NCI-H774 (cell line): Measurements from ENCODE around the gene PTMS.

Experiments
- DNase-seq: peaks from one replicate; lab custom pipeline; 2025; lab: John Stamatoyannopoulos, UW

PTMS gene

DNA sequence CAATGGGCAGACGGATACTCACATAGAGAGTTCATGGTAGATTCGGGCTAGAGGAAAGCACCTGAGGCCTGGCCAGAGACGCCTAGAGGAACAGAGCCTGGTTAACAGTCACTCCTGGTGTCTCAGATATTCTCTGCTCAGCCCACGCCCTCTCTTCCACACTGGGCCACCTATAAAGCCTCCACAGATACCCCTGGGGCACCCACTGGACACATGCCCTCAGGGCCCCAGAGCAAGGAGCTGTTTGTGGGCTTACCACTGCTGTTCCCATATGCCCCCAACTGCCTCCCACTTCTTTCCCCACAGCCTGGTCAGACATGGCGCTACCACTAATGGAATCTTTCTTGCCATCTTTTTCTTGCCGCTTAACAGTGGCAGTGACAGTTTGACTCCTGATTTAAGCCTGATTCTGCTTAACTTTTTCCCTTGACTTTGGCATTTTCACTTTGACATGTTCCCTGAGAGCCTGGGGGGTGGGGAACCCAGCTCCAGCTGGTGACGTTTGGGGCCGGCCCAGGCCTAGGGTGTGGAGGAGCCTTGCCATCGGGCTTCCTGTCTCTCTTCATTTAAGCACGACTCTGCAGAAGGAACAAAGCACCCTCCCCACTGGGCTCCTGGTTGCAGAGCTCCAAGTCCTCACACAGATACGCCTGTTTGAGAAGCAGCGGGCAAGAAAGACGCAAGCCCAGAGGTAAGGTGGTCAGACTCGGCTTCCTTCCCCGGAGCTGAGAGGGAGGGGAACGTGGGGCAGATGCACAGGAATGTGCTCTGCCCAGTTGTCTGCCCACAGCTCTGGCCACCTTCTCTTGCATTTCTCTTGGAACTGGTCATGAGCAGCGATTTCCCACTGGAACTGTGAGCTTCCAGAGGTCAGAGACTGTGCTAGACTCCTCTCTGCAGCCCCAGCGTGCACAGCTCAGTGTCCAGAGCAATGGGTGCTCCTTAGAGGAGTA, 23.1 kb downstream of the PTMS start, which contains the start of gene CD4:
Gene CD4 (plus strand): TSS at position 557 of the 953 bp plus-strand sequence. CDS start 10,611 bp downstream, outside the sequence.
- DNase-seq, result no peak

DNA sequence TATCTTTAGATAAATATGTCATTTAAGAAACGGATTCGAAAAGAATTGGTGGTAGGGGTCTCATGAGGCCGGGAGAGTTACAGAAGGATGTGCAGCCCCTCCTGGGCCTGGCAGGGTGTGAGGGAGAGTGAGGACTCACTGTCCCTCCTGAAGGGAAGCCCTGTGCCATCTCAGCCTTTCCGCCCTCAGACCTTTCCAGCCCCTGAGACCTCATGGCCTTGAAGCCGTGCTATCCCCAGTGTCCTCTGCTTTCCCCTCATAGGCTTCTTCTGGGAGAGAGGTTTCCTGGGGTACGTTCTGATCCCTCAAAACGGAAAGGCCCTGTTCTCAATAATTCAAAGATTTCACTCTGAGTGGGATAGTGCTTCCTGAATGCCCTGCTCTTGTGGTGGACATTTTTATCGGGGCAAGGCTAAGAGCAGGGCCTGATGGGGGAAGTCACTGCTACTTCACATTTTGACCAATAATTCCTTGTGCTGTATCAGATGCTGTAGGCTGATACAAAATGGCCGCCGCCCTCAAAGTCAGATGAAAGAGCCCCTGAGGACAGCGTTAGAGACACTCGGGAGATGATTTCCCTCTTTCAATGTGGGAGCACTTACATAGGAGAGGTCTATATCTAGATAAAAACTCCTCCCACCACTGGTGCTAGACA, 24.5 kb downstream of the PTMS start:
- DNase-seq, result no peak

DNA sequence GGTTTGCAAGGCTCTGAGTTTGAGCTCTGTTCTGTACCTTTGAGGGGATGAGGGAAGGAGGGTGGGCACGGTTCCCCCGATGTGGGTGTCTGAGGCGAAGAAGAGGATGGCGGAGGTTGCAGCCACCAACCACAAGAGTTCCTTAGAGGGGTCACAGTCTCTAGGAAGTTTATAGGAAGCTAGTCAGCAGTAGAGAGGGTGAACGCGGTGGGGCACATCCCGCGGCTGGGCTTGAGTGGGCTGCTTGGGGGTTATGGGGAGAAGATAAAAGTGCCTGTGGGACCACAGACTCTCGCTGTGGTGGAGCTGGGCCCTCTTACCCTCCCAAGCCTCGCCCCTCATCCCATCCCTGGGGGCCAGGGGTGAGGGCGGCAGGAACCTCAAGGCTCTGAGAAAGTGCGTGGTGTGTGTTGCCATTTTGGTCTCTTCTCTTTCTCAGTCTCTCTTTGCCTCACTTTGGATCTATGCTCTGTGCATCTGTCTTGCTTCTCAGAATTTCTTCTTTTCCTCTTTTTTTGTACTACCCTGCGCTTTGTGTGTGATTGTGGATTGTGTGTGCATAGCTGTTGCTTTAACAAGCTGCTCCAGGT, 25.9 kb downstream of the PTMS start:
- DNase-seq, result no peak

DNA sequence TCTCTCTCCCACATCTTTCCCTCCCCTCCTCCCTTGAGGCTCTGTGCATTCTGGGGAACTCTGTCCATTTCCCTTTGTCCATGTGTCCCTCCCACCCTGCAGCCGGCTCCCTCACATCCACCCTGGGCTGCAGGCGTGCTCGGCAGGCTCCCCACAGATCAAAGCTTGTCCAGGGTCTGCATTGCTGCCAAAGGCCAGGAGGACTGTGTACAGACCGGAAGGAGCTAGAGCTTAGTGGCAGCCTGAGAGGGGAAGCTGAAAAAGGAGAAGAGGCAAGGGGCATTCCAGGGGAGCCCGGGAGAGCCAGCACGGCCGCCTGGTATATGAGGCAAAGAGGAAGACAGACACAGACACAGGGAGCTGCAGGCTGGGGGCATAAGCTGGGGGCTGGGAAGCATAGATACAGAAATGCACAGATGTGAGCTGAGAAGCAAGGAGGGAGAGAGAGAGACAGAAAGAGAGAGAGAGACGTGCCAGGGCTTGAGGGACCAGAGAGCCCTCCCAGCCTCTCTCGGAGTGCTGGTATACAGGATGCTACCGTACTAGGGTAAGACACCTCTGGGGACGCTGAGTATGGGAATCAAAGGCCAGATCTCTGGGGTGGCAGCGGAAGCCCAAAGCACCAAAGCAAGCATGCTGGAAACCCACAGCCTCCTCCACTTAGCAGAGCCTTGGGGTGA, 26.5 kb downstream of the PTMS start:
- no peak for DNase-seq

DNA sequence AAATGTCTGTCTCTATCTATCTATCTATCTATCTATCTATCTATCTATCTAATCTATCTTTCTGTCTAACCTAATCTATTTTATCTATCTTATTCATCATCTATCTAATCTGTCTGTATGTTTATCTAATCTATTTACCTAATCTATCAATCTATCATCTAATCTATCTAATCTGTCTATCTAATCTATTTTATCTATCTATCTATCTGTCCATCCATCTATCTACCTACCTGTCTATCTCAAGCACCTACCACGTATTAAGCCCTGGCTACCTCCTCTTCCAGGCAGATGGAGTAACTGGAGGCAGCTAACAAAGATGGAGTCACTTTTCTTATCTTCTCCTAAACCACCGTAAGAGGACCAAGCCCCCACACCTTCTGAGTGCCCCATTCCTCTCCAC, 28.9 kb downstream of the PTMS start:
- DNase-seq, result no peak

DNA sequence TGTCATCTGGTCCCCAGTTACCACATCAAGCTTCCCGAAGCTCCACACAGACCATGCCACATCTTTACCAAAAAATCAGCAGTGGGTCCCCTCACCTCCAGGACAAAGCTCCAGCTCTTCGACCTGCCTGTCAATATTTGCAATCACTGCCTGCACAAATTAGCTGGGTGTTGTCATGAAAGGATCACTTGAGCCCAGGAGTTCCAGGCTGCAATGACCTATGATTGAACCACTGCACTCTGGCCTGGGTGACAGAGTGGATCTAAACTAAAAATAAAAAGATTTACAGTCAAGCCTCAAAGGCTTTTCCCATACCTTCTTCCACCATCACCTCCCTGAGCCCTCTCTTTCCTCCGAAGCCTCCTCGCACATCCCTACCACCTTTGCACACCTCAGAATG, 30.4 kb downstream of the PTMS start:
- no peak for DNase-seq

DNA sequence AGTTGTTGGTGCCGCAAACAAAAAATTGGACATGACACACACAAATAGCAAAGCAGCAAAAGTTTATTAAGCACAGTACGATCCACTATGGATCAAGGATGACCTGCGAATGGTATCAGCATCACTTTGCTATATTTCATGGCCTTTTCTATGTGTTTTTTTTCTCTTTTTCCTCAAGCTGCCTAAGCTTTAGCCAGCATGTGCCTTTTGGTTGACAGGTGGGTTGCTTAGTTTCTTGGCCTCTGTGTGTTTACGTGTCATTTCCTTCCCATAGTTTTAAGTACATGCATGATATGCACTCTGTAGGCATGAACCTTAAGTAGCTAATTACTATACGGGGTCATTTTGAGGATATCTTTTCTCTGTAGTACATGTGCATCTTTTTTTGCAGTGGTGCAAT, 33.0 kb downstream of the PTMS start:
- no peak for DNase-seq

DNA sequence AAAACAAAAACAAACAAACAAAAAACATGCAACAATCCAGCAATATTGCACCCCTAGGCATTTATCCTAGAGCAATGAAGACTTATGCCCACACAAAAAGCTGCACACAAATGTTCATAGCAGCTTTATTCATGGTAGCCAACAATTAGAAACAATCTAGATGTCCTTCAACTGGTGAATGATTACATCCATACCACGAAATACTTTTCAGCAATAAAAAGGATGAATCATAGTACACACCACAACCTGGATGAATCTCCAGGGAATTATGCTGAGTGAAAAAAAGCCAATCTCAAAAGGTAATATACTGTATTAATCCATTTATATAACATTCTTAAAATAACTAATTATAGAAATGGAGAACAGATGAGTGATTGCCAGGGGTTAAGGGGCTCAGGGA, 41.0 kb downstream of the PTMS start:
- DNase-seq, result no peak

DNA sequence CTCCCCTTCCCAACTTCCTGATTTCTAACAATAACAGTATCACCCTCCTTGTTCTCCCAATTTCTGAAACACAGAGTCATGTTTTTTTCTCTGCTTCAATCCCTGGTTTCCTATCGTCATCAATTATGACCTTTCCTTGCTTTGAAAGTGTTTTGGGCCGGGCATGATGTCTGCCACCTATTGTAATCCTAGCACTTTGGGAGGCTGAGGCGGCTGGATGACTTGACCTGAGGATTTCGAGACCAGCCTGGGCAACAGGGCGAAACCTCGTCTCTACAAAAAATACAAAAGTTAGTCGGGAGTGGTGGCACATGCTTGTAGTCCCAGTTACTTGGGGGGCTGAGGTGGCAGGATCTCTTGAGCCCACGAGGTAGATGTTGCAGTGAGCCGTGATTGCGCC, 42.9 kb downstream of the PTMS start:
- DNase-seq, result no peak

DNA sequence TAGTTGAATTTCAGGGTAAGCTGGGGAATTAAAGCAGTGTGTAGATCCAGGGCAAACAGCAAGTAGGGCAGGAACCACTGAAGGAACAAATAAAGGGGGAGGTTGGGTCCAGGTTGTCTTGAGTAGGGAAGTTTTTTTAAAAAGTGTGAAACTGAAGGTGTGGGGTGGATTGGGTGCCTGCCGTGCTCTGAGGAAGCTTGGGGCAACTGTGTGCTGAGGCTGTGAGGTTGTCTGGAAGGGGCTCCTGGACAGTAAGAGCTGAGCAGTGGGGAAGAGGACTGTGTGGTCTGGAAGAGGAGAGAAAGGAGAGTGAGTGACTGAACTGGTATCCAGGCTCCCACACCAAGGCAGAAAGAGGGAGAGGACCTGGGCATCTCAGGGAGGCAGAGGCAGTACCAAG, 44.6 kb downstream of the PTMS start:
- DNase-seq, result no peak

DNA sequence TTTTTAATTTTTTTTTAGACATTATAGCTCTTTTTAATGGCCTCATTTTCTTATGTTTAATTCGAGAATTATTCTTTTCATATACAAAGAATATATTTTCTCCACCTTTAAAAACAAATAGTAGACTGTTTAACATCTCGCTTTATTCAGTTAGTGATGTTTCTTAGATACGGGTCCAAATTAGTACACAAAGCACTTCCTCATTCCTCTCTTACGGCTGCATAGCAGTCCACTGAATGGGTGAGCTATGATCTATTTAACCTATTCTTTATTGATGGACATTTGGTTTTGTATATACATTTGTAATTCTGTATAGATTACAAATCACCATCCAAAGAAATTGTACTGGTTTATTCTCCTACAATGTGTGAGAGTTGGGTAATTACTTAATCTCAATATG, 47.2 kb downstream of the PTMS start:
- DNase-seq, result no peak

DNA sequence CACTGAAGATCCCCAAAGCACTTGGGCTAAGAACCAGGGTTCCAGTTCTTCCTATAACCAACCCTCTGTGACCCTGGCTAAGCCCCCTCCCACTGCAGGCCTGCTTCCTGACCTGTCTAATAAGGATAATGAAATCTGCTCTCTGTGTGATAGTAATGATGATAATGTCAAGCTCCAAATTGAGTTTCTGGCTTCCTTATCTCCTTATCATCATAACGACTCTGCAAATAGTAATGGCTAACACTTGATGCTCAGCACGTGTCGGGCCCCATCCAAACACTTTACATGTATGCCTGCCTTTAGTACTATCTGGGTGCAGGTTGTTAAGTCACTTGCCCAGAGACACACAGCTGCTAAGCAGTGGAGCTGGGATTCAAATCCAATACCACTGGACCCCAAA, 50.4 kb downstream of the PTMS start:
- DNase-seq, result no peak

DNA sequence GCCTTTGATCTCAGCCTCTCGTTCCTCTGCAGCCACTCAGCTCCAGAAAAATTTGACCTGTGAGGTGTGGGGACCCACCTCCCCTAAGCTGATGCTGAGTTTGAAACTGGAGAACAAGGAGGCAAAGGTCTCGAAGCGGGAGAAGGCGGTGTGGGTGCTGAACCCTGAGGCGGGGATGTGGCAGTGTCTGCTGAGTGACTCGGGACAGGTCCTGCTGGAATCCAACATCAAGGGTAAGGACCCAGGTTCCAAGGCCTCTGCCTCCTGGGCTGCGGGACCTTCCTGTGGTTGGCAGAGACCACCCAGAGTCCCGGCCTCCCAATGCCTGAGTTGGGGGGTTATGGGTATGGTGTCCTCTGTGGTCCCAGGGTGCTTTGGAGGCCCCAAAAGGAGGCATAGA, 50.9 kb downstream of the PTMS start:
- DNase-seq, result no peak

DNA sequence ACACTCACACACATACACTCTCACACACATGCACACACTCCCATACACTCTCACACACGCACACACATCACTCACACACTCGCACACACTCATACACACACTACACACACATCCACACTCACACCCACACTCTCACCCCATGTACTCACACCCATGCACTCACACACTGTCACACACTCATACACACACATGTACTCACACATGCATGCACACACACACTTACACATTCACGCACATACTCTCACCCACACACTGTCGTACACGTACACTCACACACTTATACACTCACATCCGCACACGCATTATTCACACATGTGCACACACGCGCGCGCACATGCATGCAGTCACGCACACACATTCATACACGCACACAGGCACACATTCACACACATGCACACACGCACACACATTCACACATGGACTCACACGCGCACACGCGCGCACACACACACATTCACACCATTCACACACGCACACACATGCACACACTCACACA, 51.5 kb downstream of the PTMS start:
- DNase-seq, result no peak

DNA sequence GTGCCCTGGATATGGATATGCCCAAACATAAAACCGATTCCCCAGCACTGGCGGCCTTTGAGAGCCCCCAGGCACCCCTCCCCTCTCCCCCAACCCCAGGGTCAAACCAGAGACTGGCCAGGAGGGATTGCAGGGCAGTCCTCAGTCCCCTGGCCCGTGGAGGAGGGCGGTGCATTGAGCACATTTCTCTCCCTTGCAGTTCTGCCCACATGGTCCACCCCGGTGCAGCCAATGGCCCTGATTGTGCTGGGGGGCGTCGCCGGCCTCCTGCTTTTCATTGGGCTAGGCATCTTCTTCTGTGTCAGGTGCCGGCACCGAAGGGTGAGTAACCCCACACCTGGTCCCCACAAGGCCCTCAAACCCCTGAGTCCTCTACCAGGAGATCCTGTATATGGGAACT, 52.1 kb downstream of the PTMS start:
- DNase-seq, result no peak

DNA sequence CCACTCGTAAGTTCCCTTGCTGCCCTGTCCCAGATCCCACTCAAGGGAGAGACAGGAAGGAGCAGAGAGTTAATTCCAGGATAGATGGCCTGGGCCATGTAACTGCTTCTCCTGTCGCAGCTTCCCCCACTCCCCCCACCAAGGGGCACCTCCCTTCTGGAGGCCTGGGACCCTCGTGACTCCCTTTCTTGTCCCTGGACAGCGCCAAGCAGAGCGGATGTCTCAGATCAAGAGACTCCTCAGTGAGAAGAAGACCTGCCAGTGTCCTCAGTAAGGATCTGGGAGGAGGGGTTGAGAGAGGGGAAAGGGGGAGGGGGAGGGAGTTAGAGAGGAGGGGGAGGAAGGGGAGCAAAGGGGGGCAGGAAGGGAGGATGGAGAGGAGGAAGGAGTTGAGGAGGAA, 52.5 kb downstream of the PTMS start:
- no peak for DNase-seq

DNA sequence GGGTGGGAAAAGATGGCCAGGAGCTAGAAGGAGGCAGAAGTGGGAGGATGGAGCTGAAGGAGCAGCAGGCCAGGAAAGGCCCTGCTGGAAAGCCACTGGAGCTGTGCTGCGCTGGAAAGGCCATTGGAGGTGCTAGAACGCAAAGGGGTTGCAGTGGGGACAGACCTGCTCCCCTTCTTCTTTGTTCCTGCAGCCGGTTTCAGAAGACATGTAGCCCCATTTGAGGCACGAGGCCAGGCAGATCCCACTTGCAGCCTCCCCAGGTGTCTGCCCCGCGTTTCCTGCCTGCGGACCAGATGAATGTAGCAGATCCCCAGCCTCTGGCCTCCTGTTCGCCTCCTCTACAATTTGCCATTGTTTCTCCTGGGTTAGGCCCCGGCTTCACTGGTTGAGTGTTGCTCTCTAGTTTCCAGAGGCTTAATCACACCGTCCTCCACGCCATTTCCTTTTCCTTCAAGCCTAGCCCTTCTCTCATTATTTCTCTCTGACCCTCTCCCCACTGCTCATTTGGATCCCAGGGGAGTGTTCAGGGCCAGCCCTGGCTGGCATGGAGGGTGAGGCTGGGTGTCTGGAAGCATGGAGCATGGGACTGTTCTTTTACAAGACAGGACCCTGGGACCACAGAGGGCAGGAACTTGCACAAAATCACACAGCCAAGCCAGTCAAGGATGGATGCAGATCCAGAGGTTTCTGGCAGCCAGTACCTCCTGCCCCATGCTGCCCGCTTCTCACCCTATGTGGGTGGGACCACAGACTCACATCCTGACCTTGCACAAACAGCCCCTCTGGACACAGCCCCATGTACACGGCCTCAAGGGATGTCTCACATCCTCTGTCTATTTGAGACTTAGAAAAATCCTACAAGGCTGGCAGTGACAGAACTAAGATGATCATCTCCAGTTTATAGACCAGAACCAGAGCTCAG, 53.2 kb downstream of the PTMS start:
- DNase-seq, result no peak

DNA sequence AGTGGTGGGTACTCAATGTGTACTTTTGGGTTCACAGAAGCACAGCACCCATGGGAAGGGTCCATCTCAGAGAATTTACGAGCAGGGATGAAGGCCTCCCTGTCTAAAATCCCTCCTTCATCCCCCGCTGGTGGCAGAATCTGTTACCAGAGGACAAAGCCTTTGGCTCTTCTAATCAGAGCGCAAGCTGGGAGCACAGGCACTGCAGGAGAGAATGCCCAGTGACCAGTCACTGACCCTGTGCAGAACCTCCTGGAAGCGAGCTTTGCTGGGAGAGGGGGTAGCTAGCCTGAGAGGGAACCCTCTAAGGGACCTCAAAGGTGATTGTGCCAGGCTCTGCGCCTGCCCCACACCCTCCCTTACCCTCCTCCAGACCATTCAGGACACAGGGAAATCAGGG, 54.0 kb downstream of the PTMS start:
- no peak for DNase-seq
